ENCODE data around the gene ITPR1. TPM values are rescaled to one million over a fixed set of nuclear protein-coding genes. Genes with fewer than 3 reads are reported as not detected.

ITPR1 gene
- total RNA-seq, 1 experiment from 2014 or later, result 13.4 TPM

- in situ Hi-C loops (cut with HindIII; ENCODE audit: low pct_unique_long_range_greater_than_20kb, low sequenced_read_pairs), result no loop called here
Measured at GRCh38 chr3:4546346-4547178, 53.4 kb downstream of the ITPR1 start.

GRCh38 chr3:4547799-4548198 lies 54.7 kb downstream of the ITPR1 start:
- no peak for DNase-seq (ENCODE audit: low read depth, low spot score)
- in situ Hi-C loops (cut with HindIII; ENCODE audit: low pct_unique_long_range_greater_than_20kb, low sequenced_read_pairs), result no loop called here

More at GRCh38 chr3:4546346-4547178, 53.4 kb downstream of the ITPR1 start:
- DNase-seq (ENCODE audit: low read depth, low spot score), result no peak

GRCh38 chr3:4548356-4548755 lies 55.2 kb downstream of the ITPR1 start:
- DNase-seq (ENCODE audit: low read depth, low spot score), result no peak
- in situ Hi-C loops (cut with HindIII; ENCODE audit: low pct_unique_long_range_greater_than_20kb, low sequenced_read_pairs), result no loop called here

GRCh38 chr3:4548780-4549179 lies 55.6 kb downstream of the ITPR1 start:
- in situ Hi-C loops (cut with HindIII; ENCODE audit: low pct_unique_long_range_greater_than_20kb, low sequenced_read_pairs), result no loop called here
- DNase-seq (ENCODE audit: low read depth, low spot score), result no peak

GRCh38 chr3:4549896-4550295 lies 56.7 kb downstream of the ITPR1 start:
- in situ Hi-C loops (cut with HindIII; ENCODE audit: low pct_unique_long_range_greater_than_20kb, low sequenced_read_pairs), result no loop called here
- DNase-seq (ENCODE audit: low read depth, low spot score), result no peak

- in situ Hi-C loops (cut with HindIII; ENCODE audit: low pct_unique_long_range_greater_than_20kb, low sequenced_read_pairs), result no loop called here
- DNase-seq (ENCODE audit: low read depth, low spot score), result no peak
Measured at GRCh38 chr3:4551051-4551711, 58.0 kb downstream of the ITPR1 start.

GRCh38 chr3:4551794-4552442 lies 58.8 kb downstream of the ITPR1 start:
- no peak for DNase-seq (ENCODE audit: low read depth, low spot score)
- in situ Hi-C loops (cut with HindIII; ENCODE audit: low pct_unique_long_range_greater_than_20kb, low sequenced_read_pairs), result no loop called here

DNA sequence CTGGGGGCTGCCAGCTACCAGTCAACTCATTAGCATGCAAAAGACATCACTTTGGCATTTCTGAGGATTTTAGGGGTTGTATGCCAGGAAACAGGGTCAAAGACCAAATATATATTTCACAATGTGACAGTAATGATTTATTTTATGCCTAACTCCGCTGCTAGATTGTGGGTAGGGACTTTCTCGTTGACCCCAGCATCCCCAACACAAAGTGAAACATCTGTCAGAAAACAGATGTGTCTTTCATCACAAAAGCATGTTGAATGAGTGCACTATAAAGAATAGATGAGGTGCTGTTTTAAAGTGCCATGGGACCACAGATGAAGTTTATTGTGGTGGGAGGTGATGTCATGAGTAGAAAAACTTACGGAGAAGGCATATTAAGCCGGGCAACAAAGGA lies 59.7 kb downstream of the ITPR1 start:
- no peak for DNase-seq (ENCODE audit: low read depth, low spot score)
- in situ Hi-C loops (cut with HindIII; ENCODE audit: low pct_unique_long_range_greater_than_20kb, low sequenced_read_pairs), result no loop called here

DNA sequence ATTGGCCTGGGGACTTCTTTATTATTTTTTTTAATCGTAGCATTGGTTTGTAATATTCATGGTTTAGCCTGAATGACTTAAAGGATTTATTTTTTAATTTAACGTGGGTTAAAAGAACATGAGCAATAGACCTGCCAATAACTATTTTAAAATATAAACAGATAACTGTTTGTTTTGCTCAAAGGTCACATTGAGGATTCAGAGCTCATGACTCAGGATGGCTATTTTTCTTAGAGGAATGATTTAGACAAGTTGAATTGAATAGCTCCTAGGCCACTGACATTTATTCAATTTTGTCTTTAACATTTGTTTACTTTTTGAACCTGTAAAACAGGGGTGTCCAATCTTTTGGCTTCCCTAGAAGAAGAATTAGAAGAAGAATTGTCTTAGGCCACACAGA lies 68.5 kb downstream of the ITPR1 start:
- peak; percentile 55 for DNase-seq (ENCODE audit: low read depth, low spot score)
- in situ Hi-C loops (cut with HindIII; ENCODE audit: low pct_unique_long_range_greater_than_20kb, low sequenced_read_pairs), result no loop called here

GRCh38 chr3:4562595-4562994 lies 69.4 kb downstream of the ITPR1 start:
- no peak for DNase-seq (ENCODE audit: low read depth, low spot score)
- in situ Hi-C loops (cut with HindIII; ENCODE audit: low pct_unique_long_range_greater_than_20kb, low sequenced_read_pairs), result no loop called here

GRCh38 chr3:4564270-4564669 lies 71.1 kb downstream of the ITPR1 start:
- DNase-seq (ENCODE audit: low read depth, low spot score), result no peak
- in situ Hi-C loops (cut with HindIII; ENCODE audit: low pct_unique_long_range_greater_than_20kb, low sequenced_read_pairs), result no loop called here

GRCh38 chr3:4564928-4565586 lies 71.9 kb downstream of the ITPR1 start:
- DNase-seq (ENCODE audit: low read depth, low spot score), result no peak
- in situ Hi-C loops (cut with HindIII; ENCODE audit: low pct_unique_long_range_greater_than_20kb, low sequenced_read_pairs), result no loop called here

DNA sequence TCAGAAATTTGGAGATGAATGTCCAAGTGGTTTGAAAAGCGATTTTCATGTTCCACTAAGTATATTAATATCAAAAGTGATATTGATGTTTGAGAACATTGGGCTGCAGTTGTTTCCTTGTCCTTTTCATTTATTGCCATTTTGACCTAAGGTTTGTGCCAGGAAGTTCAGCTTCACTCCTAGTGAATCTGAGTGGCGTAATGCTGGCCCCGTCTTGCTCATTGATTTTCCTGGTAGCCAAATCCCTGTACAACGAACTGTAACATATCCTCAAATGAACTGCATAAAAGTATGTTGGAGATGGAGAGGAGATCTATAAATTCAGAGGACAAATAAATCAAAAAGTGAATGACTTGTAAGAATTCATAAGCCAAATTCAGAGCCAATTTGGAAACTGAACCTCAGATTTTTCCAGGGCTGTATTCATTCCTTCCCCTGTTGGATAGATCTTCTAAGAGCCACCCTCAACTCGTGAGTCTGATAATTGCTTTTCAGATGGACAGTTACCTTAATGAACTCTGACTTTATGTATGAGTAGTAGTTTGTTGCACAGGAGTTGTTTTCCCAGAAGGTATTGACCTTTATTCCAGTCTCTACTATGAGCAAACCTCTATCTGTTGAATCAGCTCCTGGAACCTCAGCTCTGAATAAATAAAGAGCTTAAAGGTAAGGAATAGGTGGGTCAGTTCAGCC lies 72.8 kb downstream of the ITPR1 start:
- in situ Hi-C loops (cut with HindIII; ENCODE audit: low pct_unique_long_range_greater_than_20kb, low sequenced_read_pairs), result no loop called here

GRCh38 chr3:4568841-4569240 lies 75.7 kb downstream of the ITPR1 start:
- in situ Hi-C loops (cut with HindIII; ENCODE audit: low pct_unique_long_range_greater_than_20kb, low sequenced_read_pairs), result no loop called here

More for the DNA sequence above, 72.8 kb downstream of the ITPR1 start:
- DNase-seq (ENCODE audit: low read depth, low spot score), result no peak

GRCh38 chr3:4570840-4571621 lies 77.9 kb downstream of the ITPR1 start:
- in situ Hi-C loops (cut with HindIII; ENCODE audit: low pct_unique_long_range_greater_than_20kb, low sequenced_read_pairs), result no loop called here
- no peak for DNase-seq (ENCODE audit: low read depth, low spot score)

More at GRCh38 chr3:4568841-4569240, 75.7 kb downstream of the ITPR1 start:
- no peak for DNase-seq (ENCODE audit: low read depth, low spot score)

DNA sequence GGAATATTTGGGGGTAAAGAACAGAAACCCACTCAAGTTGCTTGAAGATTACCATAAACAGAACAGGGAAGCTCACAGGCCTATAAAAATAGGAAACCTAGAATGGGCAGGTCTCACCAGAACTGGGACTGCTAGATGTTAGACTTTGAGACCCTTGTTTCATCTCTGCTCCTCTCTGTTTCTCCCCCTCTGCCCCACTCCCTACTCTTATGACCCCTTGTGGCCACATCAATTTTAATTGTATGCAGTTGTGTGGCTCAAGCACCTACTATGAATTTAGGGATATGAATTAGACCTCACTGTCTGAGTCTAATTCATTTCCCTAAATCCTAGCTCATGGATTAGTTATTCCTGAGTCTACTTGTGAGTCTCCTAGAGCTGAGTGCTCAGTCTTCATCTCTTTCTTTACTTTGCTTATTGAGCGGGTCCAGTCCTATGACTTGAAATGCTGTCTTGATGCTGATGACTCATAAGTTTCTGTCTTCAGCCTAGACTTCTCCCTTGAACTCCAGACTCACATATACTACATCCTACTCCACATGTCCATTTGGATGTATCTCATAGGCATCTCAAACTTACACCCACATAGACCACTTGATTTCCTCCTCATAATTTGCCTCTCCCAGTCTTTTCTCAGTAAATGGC lies 78.7 kb downstream of the ITPR1 start:
- peak; percentile 53 for DNase-seq (ENCODE audit: low read depth, low spot score)
- in situ Hi-C loops (cut with HindIII; ENCODE audit: low pct_unique_long_range_greater_than_20kb, low sequenced_read_pairs), result no loop called here

Measured in SK-MEL-5 (cell line).